Aorta (tissue), 5 donors: ENCODE data around the gene PRPF38A. TPM values are rescaled to one million over a fixed set of nuclear protein-coding genes. Genes with fewer than 3 reads are reported as not detected.
"Not testable (repeated sequence)": the region's sequence is repeated elsewhere in the genome, so short reads cannot be mapped to it uniquely, and the experiment has no call there.

Experiments used
- ATAC-seq: fragments of 200-7000 bp; cut with Tn5 transposase; one replicate; pipeline ENCODE4 v1.9.1; 2022; ENCODE audit warnings: moderate library complexity; ENCODE audit not compliant: low FRiP score
- DNase-seq, 2 donors: peaks; one replicate each; pipeline ENCODE4 v3.0.0-alpha.2; 2020
- H3K27ac ChIP-seq, 2 donors: one replicate each; pipeline ENCODE4 v1.5.1; 2013; ENCODE audit warnings: low read length in 2 of 2, mild to moderate bottlenecking in 2 of 2, moderate library complexity in 2 of 2, control low read depth in 1 of 2, inconsistent platforms in 1 of 2, low read depth in 1 of 2
- H3K27me3 ChIP-seq, 2 donors: one replicate each; pipeline ENCODE4 v1.6.1; 2013; ENCODE audit warnings: control low read depth in 1 of 2, low read length in 1 of 2, mild to moderate bottlenecking in 1 of 2, moderate library complexity in 1 of 2; ENCODE audit not compliant: insufficient read depth in 2 of 2, control insufficient read depth in 1 of 2
- H3K36me3 ChIP-seq, 2 donors: one replicate each; pipeline ENCODE4 v1.6.1; 2013; ENCODE audit warnings: control low read depth in 1 of 2, low read length in 1 of 2, mild to moderate bottlenecking in 1 of 2; ENCODE audit not compliant: insufficient read depth in 2 of 2, control insufficient read depth in 1 of 2
- H3K4me1 ChIP-seq, 2 donors: one replicate each; pipeline ENCODE4 v1.6.1; 2013; ENCODE audit warnings: low read length in 2 of 2, control low read depth in 1 of 2, mild to moderate bottlenecking in 1 of 2, moderate library complexity in 1 of 2; ENCODE audit not compliant: insufficient read depth in 2 of 2, control insufficient read depth in 1 of 2
- H3K4me3 ChIP-seq, 2 donors: one replicate each; pipeline ENCODE4 v1.5.1; 2013; ENCODE audit warnings: low read length in 2 of 2, control low read depth in 1 of 2, mild to moderate bottlenecking in 1 of 2
- H3K9me3 ChIP-seq: one replicate; pipeline ENCODE4 v1.6.1; 2013; ENCODE audit warnings: mild to moderate bottlenecking, low read length; ENCODE audit not compliant: control insufficient read depth
- WGBS, 2 donors: extraction: QIAGEN DNeasy Blood & Tissue Kit; methylation state at CpG; one replicate each; pipeline ENCODE4 v1.1.7; 2013; 5-methylcytosine and 5-hydroxymethylcytosine counted together
- intact Hi-C, 2 donors: fragments of 100-400 bp; cut with DNase I; formaldehyde crosslinking; loops; one replicate each; pipeline versions ENCODE4 v1.14.2 to v1.15.0; 2022
- polyA plus RNA-seq, 2 donors: library from polyadenylated mRNA; stranded (reverse); fragments of 200-250 nt; gene quantifications; one replicate each; pipeline ENCODE4 v1.2.3, GENCODE V29; 2013
- total RNA-seq, 2 donors: library from RNA; stranded (reverse); fragmentation: NEBNext Ultra II Directional; extraction: Animal tissue kit (Norgen Biotek cat#: 25700); gene quantifications; one replicate each; pipeline ENCODE4 v1.2.1, GENCODE V29; 2021
- donor health status: healthy with polysubstance abuse.
- donor health status: Bipolar disorder and iron deficiency.
- donor health status: DM: no; HTN: no; CAD: no.
- donor health status: DM: no; HTN: no; CAD: no.
- donor health status: DM: yes; HTN: yes; CAD: no.

PRPF38A gene
- total and polyA plus RNA-seq, 4 donors, result 15.2 to 36.2 (median 27.7) TPM

GRCh38 chr1:52360595-52360968 is 43.8 kb upstream of the PRPF38A start:
- no peak for DNase-seq
- WGBS, 2 donors, result 86% methylated on average over 7 of the region's 7 CpGs
- intact Hi-C loops, result no loop called here
- Histone ChIP-seq H3K27me3 (no peaks in the 10 kb centered on the region), H3K27ac (no peak overlapping the region), H3K9me3 (no peaks in the 10 kb centered on the region), H3K4me3 (no peak overlapping the region), H3K4me1 (peaks cover 0 to 4% of the 10 kb centered on the region in 2 donors), H3K36me3 (peaks cover 7 to 24% of the 10 kb centered on the region in 2 donors)
- no peak for ATAC-seq

- Histone ChIP-seq H3K4me1 (peaks cover 0 to 4% of the 10 kb centered on the region in 2 donors), H3K4me3 (no peak overlapping the region), H3K27ac (no peak overlapping the region), H3K27me3 (no peaks in the 10 kb centered on the region), H3K9me3 (no peaks in the 10 kb centered on the region), H3K36me3 (peaks cover 5 to 10% of the 10 kb centered on the region in 2 donors)
- DNase-seq (no peak), ATAC-seq (no peak)
- 82 to 83% methylated on average over 5 of the region's 5 CpGs for WGBS, 2 donors
- intact Hi-C loops, result no loop called here
These were observed 40.1 kb upstream of the PRPF38A start for GRCh38 chr1:52364235-52364839.

DNA sequence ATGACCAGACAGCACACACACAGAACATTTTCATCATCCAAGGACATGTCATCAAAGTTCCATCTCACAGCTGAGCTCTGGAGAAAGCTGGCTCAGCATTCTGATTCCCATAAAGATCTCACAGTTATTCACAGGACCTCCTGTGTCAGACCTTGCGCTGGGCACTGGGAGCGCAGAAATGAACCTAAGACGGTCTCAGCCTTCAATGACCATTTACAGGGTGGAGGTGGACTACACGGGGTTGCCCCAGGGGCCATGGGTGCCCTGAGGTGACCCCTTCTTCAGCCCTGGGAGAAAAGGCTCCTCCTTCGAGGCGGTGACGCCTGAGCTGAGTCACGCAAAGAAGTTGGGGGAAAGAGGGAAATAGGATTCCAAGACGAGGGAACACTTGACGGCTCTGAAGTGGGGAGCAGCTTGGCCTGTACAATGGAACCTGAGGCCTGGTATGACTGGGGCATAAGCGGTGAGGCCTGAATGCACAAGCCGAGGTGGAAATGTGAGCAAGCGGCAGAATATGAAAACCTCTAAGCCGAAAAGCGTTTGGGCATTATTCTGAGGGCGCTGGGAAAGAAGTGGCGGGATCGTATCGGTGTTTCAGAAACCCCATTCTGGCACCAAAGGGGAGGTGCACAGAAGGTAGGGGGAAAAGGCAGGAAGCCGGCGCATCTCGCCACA is 39.2 kb upstream of the PRPF38A start:
- H3K4me3 ChIP-seq, result peak overlapping the region; percentile 73 to 83
- intact Hi-C loops, result no loop called here
- H3K36me3 ChIP-seq, result peaks cover 0 to 7% of the 10 kb centered on the region in 2 donors
- DNase-seq, result peak; percentile 76 to 92
- H3K9me3 ChIP-seq, result no peaks in the 10 kb centered on the region
- 6 to 7% methylated on average over 22 of the region's 22 CpGs for WGBS, 2 donors
- peak; percentile 33 for ATAC-seq
- H3K27me3 ChIP-seq, result no peaks in the 10 kb centered on the region
- H3K4me1 ChIP-seq, result peaks cover 0 to 4% of the 10 kb centered on the region in 2 donors
- H3K27ac ChIP-seq, result peak overlapping the region in 1 of 2 donors; percentile 45

DNA sequence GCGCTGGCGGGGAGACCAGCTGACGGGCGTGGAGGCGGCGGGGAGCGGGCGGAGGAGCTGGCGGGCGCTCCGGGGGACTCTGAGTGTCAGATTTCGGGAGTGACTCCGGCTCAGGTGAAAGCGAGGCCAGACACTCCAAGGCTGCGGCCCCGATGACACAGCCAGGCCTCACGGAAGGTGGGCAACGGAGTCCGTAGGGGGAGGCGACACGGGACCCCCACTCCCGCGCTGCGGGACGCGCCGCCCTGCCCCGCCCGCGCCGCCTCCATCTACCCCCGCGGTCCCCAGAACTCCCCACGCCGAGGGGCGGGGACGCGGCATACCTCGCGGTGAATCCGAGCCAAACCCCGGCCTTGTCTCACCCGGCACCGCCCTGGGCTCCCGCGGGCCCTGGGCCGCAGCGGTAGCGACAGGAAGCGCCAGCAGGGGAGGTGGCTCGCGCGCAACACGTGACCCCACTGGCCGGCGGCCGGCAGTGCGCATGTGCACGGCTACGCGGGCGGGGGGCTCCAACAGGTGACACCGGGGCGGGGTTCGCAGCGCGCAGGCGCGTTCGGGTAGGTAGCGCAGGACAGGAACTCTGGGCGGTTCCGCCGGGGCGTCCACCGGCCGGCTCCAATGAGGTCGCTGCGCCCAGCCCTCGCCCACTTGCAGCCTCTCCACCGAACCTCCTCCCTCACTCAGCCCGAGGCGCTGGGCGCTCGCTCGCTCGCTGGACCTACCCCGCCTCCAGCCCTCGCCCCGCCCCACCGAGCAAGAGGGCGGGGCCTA is 38.5 kb upstream of the PRPF38A start, which contains the start of gene CC2D1B:
Gene CC2D1B (minus strand): TSS at position 460 of the 771 bp plus-strand sequence. CDS start 1,585 bp downstream, outside the sequence.
- Histone ChIP-seq H3K27me3 (no peaks in the 10 kb centered on the region), H3K27ac (peak within 1 kb of the TSS; percentile 45 to 62), H3K4me1 (peaks cover 0 to 4% of the 10 kb centered on the region in 2 donors), H3K4me3 (peak within 1 kb of the TSS; percentile 73 to 83), H3K36me3 (peaks cover 0 to 4% of the 10 kb centered on the region in 2 donors), H3K9me3 (no peaks in the 10 kb centered on the region)
- DNase-seq (peak; percentile 99), ATAC-seq (peak; percentile 96)
- intact Hi-C loops, result loop anchor here in 1 of 2 donors (2.0 kb wide), 1 partner anchor 39 kb away; the partner anchor contains the start of genes ORC1 and PRPF38A
- WGBS, 2 donors, result 0% methylated on average over 77 to 92 of the region's 92 CpGs

DNA sequence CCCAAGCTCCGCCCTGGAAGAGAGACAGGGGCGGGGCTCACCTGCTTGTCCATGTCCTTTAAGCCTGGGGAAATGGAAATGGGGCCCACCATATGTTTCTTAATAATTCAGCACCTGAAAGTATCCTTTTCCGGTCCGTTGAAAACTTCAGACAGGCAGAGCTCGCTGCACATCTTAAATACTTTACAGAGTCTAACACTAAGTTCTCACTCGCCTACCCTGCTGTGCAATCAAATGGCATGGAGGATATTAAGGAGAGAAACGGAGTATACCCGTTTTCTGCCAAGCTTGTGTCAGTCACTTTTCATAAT is 37.9 kb upstream of the PRPF38A start:
- no peaks in the 10 kb centered on the region for H3K36me3 ChIP-seq
- ATAC-seq (no peak), DNase-seq (no peak)
- no peaks in the 10 kb centered on the region for H3K27me3 ChIP-seq
- 13 to 16% methylated on average over 8 of the region's 8 CpGs for WGBS, 2 donors
- H3K27ac ChIP-seq, result no peak overlapping the region
- no peaks in the 10 kb centered on the region for H3K9me3 ChIP-seq
- peak overlapping the region in 1 of 2 donors; percentile 10 for H3K4me3 ChIP-seq
- intact Hi-C loops, result loop anchor here in 1 of 2 donors (2.0 kb wide), 1 partner anchor 38 kb away; the partner anchor contains the start of genes ORC1 and PRPF38A
- peaks cover 0 to 4% of the 10 kb centered on the region in 2 donors for H3K4me1 ChIP-seq

GRCh38 chr1:52367272-52367671 is 37.1 kb upstream of the PRPF38A start:
- no peak overlapping the region for H3K27ac ChIP-seq
- H3K4me3 ChIP-seq, result no peak overlapping the region
- DNase-seq (no peak), ATAC-seq (no peak)
- no peaks in the 10 kb centered on the region for H3K27me3 ChIP-seq
- intact Hi-C loops, result loop anchor here in 1 of 2 donors (2.0 kb wide), 1 partner anchor 38 kb away; the partner anchor contains the start of genes ORC1 and PRPF38A
- no peaks in the 10 kb centered on the region for H3K9me3 ChIP-seq
- H3K4me1 ChIP-seq, result peaks cover 0 to 4% of the 10 kb centered on the region in 2 donors
- WGBS, 2 donors, result 83 to 89% methylated on average over 5 of the region's 5 CpGs
- H3K36me3 ChIP-seq, result no peaks in the 10 kb centered on the region

DNA sequence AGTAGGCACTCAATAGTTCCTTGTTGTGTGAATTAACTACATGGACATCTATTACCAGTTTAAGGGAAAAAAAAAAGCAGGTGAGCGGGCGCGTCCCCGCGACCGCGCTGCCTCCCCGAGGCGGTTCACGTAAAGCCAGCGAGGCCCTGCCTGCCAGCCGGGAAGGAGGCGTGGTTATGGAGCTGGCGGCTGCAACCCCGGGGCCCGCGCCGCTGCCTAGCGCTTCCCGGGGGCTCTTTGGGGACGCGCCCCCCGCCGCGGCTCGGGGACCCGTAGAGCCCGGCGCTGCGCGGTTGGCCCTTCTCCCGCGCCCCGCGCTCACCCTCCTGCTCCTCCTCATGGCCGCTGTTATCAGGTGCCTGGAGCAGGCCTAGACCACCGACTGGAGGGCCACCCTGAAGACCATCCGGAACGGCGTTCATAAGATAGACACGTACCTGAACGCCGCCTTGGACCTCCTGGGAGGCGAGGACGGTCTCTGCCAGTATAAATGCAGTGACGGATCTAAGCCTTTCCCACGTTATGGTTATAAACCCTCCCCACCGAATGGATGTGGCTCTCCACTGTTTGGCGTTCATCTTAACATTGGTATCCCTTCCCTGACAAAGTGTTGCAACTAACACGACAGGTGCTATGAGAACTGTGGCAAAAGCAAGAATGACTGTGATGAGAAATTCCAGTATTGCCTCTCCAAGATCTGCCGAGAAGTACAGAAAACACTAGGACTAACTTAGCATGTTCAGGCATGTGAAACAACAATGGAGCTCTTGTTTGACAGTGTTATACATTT is 35.8 kb upstream of the PRPF38A start:
- Histone ChIP-seq H3K9me3 (no peaks in the 10 kb centered on the region), H3K4me3 (peak overlapping the region; percentile 21 to 25), H3K27me3 (no peaks in the 10 kb centered on the region), H3K36me3 (no peaks in the 10 kb centered on the region), H3K4me1 (peaks cover 0 to 4% of the 10 kb centered on the region in 2 donors), H3K27ac (no peak overlapping the region)
- WGBS, 2 donors, result 3 to 4% methylated on average over 47 to 51 of the region's 51 CpGs
- intact Hi-C loops, result no loop called here
- ATAC-seq (no peak), DNase-seq (peak; percentile 68 to 81)

DNA sequence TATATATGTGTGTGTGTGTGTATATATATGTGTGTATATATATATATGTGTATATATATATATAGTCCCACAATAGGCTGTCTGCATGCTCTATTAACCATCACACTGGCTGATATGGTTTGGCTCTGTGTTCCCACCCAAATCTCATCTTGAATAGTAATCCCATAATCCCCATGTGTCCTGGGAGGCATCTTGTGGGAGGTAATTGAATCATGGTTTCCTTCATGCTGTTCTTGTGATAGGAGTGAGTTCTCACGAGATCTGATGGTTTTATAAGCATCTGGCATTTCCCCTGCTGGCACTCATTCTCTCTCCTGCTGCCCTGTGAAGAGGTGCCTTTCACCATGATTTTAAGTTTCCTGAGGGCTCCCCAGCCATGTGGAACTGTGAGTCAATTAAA is 34.6 kb upstream of the PRPF38A start:
- H3K27me3 ChIP-seq, H3K4me3 ChIP-seq, H3K36me3 ChIP-seq, intact Hi-C loops, ATAC-seq, DNase-seq, H3K4me1 ChIP-seq, H3K27ac ChIP-seq, H3K9me3 ChIP-seq: not testable (repeated sequence)
- 19 to 25% methylated on average over 1 of the region's 1 CpG for WGBS, 2 donors
